Right hindlimb (tissue), 1 donor: ENCODE data around the gene KCNJ10.

Experiments
- DNase-seq: peaks from one replicate; pipeline ENCODE4 v3.0.0-alpha.2; 2018

Gene KCNJ10

DNA sequence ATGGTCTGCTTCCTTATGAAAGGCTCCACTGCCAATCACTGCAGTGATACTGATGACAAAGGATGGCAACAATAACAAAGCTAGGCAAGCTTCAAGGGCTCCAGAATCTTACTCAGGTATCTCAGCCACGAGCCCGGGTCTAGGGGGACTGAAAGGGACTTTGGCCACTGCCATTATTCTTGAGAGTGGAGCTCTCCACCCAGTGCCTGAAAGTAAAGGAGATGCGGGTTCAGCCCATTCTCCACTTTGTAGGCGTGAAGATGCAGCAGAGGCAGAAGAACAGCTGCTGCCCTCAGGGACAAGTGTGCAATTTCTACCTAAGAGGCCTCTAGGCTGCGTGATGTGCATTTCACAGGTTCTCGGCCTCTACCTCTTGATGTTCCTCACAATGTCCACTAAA, 84.5 kb downstream of the KCNJ10 start:
- DNase-seq: no peak

DNA sequence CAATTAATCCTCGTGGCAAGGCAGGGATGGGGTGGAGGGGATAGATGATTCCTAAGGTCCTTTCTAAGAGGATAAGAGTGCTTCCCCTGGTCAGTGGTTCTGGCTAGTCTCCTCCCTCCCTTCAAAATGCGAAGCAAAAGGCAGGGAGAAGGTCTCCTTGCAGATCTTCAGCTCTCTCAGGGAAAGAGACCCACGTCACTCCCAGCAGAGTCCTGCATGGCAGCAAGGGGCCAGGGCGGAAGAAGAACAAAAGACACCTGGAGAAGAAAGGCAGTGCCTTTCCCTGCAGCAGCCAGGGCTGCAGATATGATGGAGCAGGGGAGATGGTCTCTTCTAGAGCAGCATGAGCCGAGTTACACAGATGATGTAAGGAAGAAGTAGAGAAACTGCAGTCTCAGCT, 86.3 kb downstream of the KCNJ10 start:
- no peak for DNase-seq

DNA sequence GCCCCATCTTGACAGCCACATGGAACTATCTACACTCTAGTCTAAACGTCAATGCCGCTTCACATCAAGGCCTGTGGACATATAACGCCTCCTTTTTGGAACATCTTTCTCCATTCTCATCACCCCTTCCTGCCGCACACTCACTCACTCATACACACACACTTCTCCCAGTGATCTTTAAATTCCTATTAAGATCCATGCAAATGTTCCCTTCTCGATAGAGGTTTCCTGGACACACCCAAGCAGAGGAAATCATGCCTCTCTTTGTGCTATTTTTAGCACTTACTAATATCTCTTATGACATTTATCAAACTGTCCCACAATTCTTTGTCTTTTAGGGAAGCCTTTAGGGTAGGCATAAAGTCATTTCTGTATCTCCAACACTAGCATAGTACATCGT, 87.7 kb downstream of the KCNJ10 start:
- DNase-seq: no peak

DNA sequence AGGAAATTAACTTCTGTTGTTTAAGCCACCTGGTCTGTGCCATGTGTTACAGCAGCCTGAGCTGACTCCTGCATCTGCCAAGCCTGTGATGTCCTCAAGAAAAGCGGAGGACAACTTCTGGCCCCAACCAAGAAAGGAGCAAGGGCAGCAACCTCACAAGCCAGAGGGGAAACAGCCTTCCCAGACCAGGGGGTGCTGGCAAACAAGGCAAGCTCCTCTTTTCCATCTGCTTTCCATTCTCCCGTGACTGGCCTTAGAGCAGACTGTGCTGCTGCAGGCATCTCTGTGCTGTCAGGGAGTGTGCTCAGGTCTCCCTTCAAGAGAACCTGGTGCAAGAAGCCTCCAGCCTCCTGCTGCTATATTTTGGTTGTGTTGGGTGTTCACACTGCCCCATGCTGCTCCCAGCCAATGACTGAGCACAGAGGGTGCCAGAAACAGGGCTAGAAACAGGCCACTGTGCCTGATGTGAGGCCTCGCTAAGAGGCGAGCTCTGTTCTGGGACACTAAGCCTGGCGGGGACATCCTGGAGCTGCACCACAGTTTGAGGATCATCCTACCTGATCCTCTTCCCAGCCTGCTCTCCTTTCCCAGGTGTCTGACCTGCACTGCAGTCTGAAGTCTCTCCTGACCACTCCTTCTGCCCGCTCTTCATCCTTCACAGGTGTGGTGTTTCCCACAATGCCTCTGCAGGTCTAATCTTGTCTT, 88.5 kb downstream of the KCNJ10 start:
- DNase-seq: no peak

DNA sequence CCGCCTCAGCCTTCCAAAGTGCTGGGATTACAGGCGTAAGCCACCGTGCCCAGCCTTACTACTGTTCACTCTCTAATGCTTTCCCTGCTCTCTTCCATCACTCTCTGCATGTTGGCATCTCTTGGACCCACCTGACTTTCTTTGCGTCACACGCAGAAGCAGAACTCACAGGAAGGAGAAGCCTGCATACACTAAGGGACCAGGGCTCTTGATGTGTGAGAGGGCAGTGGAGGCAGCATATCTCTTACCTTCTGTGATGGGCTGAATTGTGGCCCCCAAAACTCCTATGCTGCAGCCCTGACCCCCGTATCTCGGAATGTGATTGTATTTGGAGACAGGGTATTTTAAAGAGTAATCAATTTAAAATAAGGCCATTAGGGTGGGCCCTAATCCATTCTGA, 89.2 kb downstream of the KCNJ10 start:
- DNase-seq: no peak

DNA sequence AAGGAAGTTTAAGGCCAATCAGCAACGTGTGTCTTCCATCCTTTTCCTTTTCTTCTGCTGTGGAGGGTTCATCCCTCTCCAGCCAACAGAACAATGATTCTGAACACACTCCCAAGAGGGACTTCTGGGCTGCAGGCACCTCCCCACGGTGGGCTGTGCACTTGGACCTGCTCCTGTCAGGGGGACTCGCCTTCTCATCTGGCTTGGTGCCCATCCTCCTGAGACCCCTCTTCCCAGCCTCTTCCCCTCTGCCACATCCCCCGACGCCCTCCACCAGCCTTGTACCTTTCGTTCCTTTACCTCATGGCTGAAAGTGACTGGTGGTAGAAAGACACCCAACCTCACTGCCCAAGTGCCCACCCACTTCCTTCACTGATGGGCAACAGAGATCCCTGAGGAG, 89.9 kb downstream of the KCNJ10 start:
- DNase-seq: no peak

DNA sequence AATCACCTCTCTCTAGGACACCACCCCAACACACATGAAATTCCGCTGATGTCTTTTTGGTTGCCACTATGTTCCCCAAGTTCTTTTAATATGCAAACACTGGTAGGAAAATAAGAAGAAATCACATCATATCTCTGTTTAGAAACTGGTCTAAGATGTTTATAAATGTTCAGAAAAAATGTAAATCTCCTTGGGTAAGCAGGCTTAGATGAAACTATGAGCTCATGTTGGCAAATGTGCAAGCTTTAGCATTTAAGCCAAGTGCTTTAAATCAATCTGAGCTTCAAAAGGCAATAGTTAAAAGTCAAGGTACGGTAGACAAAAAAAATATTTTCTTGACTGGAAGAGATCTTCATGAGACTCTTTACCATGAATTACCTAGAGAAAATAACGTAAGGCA, 90.7 kb downstream of the KCNJ10 start:
- no peak for DNase-seq

DNA sequence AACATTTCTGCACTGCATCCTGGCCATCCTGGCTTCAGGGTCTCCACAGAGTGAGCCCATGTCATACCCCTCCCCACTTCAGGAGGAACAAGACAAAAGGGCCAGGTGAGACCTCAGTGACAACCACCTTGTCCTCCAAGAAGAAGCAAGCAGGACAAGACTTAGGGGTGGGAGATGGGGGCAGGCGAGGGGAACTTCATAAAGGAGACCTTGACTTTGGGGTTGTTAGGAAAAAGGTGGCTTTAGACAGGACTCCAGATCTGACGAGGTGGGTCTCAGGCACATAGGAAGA, 91.9 kb downstream of the KCNJ10 start:
- no peak for DNase-seq

DNA sequence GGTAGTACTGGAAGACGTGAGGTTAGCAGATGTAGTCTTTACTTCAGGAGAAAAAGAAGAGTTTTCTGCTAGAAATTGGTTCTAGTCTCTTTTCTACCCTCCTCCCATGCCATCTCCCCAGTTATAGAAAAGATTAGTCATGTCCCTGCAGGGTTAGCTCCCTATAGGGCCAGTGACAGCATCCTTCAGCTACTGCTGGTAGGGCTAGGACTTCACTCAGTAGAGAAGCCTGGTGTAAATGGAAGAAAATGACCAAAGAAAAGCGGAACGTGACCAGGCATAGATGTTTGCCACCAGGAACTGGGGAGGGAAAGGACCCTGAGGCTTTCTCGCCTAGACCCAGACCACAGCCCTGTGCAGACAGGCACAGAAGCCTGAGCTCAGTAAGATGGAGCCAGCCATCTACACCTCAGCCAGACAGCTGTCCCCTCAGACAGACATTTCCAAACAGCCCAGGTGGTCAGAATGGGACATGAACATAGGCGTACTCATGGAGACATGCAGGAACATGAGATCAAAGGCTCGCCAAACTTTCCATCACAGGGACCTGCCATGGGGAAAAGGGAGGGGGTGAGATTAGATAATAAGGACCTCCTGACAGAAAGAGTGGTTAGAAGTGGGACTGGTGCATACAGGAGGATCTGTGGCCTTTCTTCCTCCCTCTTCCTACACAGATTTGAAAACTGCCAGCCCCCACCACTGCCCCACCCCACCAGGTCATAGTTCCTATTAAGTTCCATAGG, 92.4 kb downstream of the KCNJ10 start:
- no peak for DNase-seq

DNA sequence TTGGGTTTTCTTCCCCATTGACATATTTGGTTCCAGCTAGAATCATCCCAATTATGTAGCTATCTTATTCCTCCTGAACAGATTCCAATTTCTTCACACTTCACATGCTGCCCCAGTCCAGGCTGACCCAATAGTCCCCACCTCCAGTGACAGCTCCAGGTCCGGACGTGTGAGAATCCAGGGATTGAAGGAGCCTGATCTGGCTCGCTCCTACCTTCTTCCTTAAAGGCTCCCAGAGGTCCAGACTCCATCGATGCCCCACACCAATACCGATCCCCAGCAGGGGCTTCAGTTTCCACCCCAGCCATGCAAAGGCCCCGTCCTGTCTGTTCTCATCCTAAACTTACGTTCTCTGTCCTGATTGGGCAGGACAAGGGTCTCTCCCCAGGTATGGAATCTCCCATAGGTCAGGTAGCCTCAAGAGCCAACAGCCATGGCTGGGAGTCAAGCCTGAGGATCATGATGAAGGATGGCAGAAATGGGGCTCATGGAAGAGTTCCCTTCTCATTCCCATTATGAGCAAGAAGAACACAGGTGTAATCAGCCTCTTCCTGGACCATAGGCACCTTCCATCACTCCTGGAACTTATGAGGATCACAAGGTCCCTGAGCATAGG, 95.5 kb downstream of the KCNJ10 start:
- DNase-seq: no peak

DNA sequence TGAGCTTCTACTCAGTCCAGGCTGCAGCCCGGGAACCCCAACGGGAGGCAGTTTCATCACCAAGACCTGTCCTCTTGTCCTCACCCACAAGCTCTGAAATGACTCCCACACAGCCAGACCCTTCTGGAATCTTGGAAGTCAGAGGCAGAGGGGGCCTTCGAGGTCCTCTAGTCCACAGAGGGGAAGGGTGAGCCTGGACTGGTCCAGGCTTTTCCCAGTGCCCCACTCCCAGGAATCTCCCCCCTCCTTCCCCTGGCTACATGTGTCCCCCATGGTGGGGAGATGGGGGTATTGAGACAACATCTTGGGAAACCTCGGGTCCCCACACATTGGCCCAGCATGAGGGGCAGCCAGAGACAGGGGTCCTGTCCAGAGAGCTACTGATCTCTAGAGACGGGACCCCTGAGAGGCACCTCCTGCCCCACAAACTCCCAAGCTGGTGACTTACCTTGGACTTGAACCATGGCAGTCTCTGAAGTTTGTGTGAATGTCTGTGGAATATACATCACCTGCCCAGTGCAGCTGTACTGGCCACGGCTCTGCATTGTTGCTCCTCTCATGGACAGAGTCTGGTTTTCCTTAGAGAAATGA, 96.5 kb downstream of the KCNJ10 start:
- DNase-seq: no peak

DNA sequence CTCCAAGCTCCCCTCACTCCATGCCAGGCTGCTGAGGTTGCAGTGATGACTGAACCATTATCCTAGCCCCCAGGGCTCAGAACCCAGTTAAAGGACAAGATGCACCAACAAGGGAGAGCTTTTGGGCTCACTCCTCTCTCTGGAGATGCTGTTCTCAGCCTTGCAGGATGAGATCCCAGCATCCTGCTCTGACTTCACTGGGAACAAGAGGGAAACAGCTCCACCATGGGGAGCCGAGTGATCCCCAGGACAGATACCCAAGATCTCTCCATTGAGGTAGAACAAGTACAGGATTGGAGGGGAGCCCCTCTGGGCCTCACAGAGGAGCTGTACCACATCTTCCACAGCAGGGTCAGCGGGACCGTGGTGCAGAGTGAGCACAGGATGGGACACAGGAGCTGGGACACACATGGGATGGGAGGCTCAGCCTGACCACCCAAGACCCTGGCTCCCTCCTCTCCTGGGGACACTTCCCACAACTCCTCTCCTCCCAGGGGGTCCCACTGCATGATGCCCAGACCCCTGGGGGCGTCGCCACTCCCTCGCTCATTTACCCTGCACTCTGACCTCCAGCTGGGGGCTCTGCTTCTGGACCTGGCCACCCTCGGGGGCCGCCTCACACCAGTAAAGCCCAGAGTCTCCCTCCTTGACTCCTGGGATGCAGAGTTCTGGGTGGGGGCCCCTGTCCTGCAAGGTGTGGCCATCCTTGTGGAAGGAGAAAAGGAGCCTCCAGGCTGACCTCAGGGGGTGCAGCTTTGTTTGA, 97.3 kb downstream of the KCNJ10 start:
- no peak for DNase-seq

DNA sequence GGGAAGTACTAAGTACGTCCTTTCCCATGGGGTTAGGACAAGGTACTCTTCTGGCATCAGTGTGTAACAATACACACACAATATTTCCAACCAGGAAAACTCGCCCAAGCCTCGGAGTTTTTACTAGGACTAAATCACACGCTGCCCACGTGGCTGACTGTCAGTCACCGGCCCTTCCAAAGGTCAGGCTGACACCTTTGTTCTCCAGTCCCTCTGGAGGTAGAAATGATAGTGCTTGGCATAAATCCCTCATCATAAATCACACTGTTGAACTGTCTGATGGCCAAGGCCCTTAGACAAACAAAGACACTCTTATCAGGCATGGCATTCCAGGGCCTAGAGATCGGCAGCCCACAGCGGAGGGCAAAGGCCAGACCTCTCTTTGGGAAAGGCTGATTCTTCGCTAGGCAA, 99.0 kb downstream of the KCNJ10 start:
- no peak for DNase-seq

DNA sequence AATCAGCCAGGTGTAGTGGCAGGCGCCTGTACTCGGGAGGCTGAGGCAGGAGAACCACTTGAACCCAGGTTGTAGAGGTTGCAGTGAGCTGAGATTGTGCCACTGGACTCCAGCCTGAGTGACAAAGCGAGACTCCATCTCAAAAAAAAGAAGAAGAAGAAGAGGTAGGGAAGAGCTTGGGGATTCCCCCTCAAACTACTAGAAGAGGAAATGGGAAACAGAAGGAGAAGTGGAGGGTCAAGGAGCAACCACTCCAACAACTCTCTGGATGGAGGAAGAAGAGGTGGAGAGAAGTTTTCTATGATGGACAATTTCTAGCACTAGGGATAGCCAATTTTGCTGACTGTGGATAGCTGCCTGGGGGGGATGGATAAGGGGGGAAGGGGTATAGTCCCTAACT, 101.1 kb downstream of the KCNJ10 start:
- no peak for DNase-seq

DNA sequence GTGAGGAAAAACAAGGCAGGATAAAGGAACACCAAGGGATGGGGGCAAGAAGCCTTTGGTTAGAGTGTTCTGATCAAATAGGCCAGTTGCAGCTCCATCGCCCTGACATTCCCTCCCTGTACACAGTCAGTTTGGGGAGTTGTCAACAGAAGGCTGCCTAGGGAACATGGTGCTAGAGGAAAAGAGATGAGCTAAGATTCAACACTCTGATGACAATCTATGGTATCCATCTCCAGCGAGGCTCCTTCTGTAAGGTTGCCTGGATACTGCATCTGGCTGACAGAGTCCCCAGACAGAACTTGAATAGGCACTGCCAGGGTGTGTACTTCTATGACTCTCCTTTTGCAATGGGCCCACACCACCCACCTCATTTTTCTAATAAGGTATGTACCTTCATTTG, 104.7 kb downstream of the KCNJ10 start:
- no peak for DNase-seq

DNA sequence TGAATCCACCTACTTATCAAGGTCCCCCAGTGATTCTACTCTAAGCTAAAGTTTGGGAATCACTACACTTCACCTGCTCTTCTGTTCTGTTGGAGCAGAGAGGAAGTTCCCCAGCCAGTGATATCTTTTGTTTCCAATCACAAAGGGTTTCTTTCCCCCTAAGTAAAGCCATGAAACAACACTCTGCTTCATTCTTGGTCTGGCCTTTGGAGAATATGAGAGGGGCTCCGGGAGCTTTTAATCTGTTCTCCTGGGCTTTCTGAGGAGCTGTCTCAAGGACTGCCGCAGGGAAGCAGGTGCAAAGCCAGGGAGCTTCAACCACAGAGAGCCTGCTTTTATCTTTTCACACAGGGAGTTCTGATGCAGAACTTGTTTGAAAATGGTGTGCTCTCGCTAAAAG, 105.8 kb downstream of the KCNJ10 start:
- DNase-seq: no peak

DNA sequence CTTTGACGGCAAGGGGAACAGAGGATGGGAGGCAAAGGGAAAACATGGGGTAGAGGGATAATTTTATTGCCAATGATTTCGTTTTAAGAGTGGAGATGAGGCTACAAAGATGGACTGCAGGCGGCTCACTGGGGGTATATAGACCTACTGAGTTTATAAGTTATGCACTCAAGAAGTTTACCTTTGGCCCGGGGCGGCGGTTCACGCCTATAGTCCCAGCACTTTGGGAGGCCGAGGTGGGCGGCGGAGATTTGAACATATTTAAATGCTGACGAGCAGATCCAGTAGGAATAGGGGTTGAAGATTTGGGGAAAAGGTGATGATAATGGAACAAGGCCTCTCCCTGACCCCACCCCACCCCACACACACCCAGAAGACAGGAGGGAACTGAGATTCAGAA, 107.8 kb downstream of the KCNJ10 start:
- DNase-seq: no peak

DNA sequence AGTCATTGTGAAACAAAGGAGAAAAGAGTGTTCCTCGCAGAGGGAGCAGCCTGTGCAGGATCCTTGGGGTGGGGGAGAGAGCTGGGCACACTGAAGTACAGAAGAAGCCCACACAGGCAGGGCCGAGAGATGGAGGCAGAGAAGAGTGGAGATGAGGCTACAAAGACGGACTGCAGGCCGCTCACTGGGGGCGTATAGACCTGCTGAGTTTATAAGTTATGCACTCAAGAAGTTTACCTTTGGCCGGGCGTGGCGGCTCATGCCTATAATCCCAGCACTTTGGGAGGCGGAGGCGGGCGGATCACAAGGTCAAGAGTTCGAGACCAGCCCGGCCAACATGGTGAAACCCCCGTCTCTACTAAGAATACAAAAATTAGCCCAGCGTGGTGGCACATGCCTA, 108.3 kb downstream of the KCNJ10 start:
- DNase-seq: no peak

DNA sequence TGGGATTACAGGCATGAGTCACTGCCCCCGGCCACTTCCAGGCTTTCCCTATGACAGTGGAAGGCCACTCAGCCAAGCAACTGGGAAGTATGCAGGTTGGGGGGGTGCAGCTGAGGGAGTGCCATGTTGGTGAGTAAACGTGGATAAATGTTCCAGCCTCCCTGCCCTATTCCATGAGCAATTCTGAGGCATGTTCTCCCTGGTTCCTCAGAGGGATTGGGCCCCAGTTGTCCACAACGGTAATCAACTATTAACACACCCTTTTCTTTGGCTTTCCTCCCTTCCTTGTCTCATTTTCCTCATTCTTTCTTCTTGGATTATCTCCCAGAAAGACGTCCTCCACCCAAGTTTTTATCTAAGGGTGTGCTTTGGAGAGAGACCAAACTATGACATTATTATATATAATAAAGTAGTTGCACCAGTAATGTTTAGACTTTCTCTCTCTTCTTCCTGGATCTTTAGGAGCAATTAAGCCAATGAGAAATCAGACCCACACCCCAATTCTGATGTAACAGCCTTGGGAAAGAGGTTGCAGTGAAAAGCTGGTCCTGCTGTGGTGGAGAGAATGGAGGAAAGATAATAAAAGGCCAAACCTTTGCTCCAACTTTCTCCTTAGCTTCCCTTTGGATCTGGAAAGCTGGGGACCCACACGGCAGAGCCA, 109.1 kb downstream of the KCNJ10 start:
- peak; percentile 60 for DNase-seq

DNA sequence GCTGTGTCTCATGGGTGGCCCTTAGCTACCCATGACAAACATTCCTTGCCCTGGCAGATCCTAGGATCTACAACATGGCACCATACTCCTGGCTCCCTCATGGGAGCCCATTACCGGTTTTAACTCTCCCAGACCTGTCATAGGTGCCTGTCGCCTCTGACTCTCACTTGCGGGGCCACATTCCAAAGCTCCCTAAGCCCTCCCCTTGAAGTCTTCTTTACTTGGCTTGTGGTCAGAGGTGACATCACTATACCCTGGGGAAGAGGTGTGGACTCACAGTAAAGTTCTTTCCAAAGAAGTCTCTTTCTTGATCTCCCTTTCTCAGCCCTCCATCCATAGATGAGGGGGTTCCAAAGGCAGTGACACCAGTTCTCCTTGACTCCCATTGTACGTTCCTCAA, 110.5 kb downstream of the KCNJ10 start:
- DNase-seq: no peak

DNA sequence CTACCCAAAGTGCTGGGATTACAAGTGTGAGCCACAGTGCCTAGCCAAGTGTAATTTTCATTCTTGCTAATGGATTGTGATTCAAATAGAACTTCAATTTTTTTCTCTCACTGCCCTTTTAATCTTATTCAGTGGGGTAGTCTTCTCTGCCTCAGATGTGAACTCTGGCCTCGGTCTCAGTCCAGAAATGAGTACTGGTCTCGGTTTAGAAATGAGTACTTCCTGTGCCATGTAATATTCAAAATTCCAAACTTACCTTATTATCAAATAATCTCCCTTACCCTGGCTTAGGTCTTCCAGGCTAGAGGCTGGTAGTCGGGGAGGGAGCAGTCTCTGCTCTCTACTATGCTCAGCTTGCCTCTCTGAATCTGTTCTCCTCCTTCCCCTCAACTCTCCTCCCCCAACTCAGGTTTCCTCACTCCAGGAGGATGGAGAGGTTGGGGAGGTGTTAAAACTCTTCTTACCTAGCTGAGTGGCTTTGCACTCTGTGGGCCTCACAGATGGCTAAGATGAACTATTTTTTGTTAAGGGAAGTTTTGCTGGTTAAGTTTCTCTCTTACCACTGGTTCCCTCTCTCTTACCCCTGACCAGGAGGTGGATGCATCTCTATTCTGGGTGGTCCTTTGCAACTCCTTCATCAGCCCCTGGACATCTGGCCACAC, 111.1 kb downstream of the KCNJ10 start:
- DNase-seq: no peak

DNA sequence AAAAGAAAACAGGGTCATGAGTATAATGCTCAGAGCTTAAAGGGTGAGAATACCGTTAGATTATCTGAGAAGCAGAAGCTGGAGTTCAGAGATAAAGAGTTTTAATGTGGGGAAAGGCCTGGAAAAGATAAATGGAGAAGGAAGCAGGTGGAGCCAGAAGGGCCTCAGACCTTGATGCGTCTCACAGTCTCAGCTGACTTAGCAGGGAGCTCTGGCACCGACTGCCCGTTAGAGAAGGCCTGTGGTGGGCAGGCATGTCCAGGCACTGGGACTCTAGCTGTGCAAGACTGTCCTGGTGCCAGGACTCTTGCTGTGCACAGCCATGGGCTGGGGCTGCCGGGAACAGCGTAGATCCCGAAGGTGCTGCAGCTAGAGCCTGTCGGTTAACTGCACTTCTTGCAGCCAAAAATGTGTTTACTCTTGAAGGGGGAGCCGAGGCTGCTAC, 112.1 kb downstream of the KCNJ10 start:
- no peak for DNase-seq
